GM21528 (cell line): ENCODE results near the gene COL23A1.
"Not testable (repeated sequence)": the region's sequence is repeated elsewhere in the genome, so short reads cannot be mapped to it uniquely, and the experiment has no call there.

Experiments used
- ATAC-seq: cut with Tn5 transposase; IDR thresholded peaks from one replicate; pipeline ENCODE4 v1.9.1; 2021; ENCODE audit warnings: mild to moderate bottlenecking, moderate library complexity; ENCODE audit not compliant: unreplicated experiment, low FRiP score

Gene COL23A1

GRCh38 chr5:178210686-178211085 lies 379.5 kb downstream of the COL23A1 start:
- no peak for ATAC-seq

- no peak for ATAC-seq
These were observed 380.1 kb downstream of the COL23A1 start for GRCh38 chr5:178210073-178210535.

GRCh38 chr5:178209334-178210072 lies 380.7 kb downstream of the COL23A1 start:
- no peak for ATAC-seq

- no peak for ATAC-seq
These were observed 381.5 kb downstream of the COL23A1 start for GRCh38 chr5:178208540-178209227.

GRCh38 chr5:178207917-178208280 lies 382.3 kb downstream of the COL23A1 start:
- ATAC-seq: no peak

GRCh38 chr5:178207183-178207916 lies 382.8 kb downstream of the COL23A1 start:
- no peak for ATAC-seq

- no peak for ATAC-seq
These were observed 383.8 kb downstream of the COL23A1 start for GRCh38 chr5:178206166-178207101.

- ATAC-seq: no peak
These were observed 384.5 kb downstream of the COL23A1 start for GRCh38 chr5:178205749-178206047.

- peak; percentile 57 for ATAC-seq
These were observed 385.1 kb downstream of the COL23A1 start for GRCh38 chr5:178204935-178205748.

- peak; percentile 83 for ATAC-seq
These were observed 385.8 kb downstream of the COL23A1 start, which contains the start of gene HNRNPAB for GRCh38 chr5:178204182-178204934. Gene HNRNPAB (plus strand): TSS chr5:178204533. CDS start chr5:178204838, 305 bp downstream.

GRCh38 chr5:178203670-178204181 lies 386.5 kb downstream of the COL23A1 start:
- peak; percentile 6 for ATAC-seq

GRCh38 chr5:178202541-178202940 lies 387.7 kb downstream of the COL23A1 start:
- no peak for ATAC-seq

GRCh38 chr5:178201927-178202235 lies 388.3 kb downstream of the COL23A1 start:
- no peak for ATAC-seq

- no peak for ATAC-seq
These were observed 388.8 kb downstream of the COL23A1 start for GRCh38 chr5:178201221-178201926.

GRCh38 chr5:178199581-178200434 lies 390.4 kb downstream of the COL23A1 start:
- ATAC-seq: no peak

- no peak for ATAC-seq
These were observed 391.5 kb downstream of the COL23A1 start for GRCh38 chr5:178198706-178199105.

- not testable (repeated sequence) for ATAC-seq
These were observed 392.0 kb downstream of the COL23A1 start for GRCh38 chr5:178198151-178198550.
